ENCODE data around the gene TNNC1. TPM values are rescaled to one million over a fixed set of nuclear protein-coding genes. Genes with fewer than 3 reads are reported as not detected.

TNNC1 gene
- total RNA-seq (2021), result 5.6 and 7.7 TPM in 2 replicates
- long read RNA-seq, partial matches to known transcripts, result 0 of 3 reads
- long read RNA-seq, other reads (novel, unspliced or antisense), result 0 of 3 reads

DNA sequence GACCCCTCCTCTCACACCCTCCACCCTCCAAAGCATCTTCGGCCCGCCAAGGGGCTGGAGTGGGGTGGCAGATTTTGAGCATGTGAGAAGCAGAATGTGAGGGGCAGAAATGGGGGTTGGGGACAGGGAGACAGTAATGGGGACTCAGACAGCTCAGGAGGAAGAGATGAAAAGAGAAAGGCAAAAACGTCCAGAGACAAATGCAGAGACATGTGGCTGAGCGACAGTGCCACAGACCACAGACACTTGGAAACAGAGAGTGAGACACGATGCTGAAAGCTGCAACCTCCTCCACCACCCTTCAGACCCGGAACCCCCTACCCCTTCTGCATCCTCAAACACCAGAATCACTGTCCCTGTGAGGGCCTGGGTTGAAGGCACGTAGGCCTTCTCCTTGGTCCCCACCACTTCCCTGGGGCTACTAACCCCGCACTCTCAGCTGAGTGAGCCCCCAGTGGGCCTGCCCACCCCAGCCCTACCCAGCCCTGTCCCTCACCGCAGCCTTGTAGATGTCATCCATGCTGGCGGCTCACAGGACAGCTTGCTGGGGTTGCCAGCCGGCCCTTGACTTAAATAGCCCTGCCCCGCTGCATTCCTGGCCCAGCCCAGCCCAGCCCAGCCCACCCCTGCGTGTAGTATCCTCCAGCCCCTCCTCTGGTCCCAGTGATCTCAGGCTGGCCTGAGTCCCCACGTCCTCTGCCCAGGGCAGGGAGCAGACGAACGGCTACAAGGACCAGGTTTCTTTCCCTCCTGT lies at the start of gene TNNC1:
TNNC1 (minus strand) TSS at position 546 of the 754 bp plus-strand sequence; CDS start at position 520, 26 bp downstream.
- Histone ChIP-seq H3K4me2 (ENCODE audit: insufficient read depth, insufficient read length, low read length) (no peak within 1 kb of the TSS), H2BK12ac (ENCODE audit: insufficient read length, low read depth, low read length) (no peak within 1 kb of the TSS), H3K4me1 (ENCODE audit: insufficient read depth, low read length) (no peaks in the 10 kb centered on the region; the same call in 1 of the 2 replicates), H3K23ac (ENCODE audit: insufficient read length, low read depth, low read length) (no peak within 1 kb of the TSS), H3K4ac (ENCODE audit: low read depth, low read length) (no peak within 1 kb of the TSS), H3K18ac (ENCODE audit: insufficient read length, low read depth, low read length) (no peak within 1 kb of the TSS), H3K27ac (ENCODE audit: insufficient read length, low read depth, low read length) (no peak within 1 kb of the TSS), H3K79me2 (ENCODE audit: insufficient read depth, low read length) (peaks cover 4% of the 10 kb centered on the region; the same call in 1 of the 2 replicates), H4K5ac (ENCODE audit: insufficient read length, low read depth, low read length) (no peak within 1 kb of the TSS), H3K9ac (ENCODE audit: extremely low read depth, insufficient read length, low read length) (no peak within 1 kb of the TSS), H3K23me2 (ENCODE audit: insufficient read length, low read depth, low read length, poor library complexity, severe bottlenecking) (peaks cover 4% of the 10 kb centered on the region), H3T11ph (ENCODE audit: low read length) (no peak within 1 kb of the TSS), H2BK15ac (ENCODE audit: low read depth, low read length) (no peak within 1 kb of the TSS), H3K9me3 (ENCODE audit: control insufficient read depth, low read depth, low read length) (no peaks in the 10 kb centered on the region), H3K27me3 (ENCODE audit: insufficient read depth, low read length) (no peaks in the 10 kb centered on the region), H3K79me1 (ENCODE audit: insufficient read depth, low read depth, low read length, poor library complexity, severe bottlenecking) (peaks cover 5% of the 10 kb centered on the region), H2BK20ac (ENCODE audit: low read depth, low read length, poor library complexity, severe bottlenecking) (no peak within 1 kb of the TSS), H2BK120ac (ENCODE audit: low read depth, low read length, poor library complexity, severe bottlenecking) (no peak within 1 kb of the TSS), H4K91ac (ENCODE audit: insufficient read length, low read depth, low read length) (no peak within 1 kb of the TSS), H4K8ac (replicated peaks; ENCODE audit: insufficient read length, low read depth, low read length) (no peak within 1 kb of the TSS), H2AK5ac (ENCODE audit: insufficient read length, low read length) (no peak within 1 kb of the TSS), H4K20me1 (ENCODE audit: control insufficient read depth, insufficient read depth, insufficient read length) (no peaks in the 10 kb centered on the region), H3K56ac (ENCODE audit: insufficient read length, low read depth, low read length) (no peak within 1 kb of the TSS), H2BK5ac (ENCODE audit: insufficient read length, low read length) (no peak within 1 kb of the TSS), H2AFZ (ENCODE audit: low read length) (no peak within 1 kb of the TSS), H3K14ac (ENCODE audit: insufficient read depth, low read length) (no peak within 1 kb of the TSS)
- Mint-ChIP-seq H3K4me3 (peak within 1 kb of the TSS; percentile 89 to 96), H3K9me3 (no peaks in the 10 kb centered on the region), H3K4me1 (peaks cover 41 to 59% of the 10 kb centered on the region in 2 experiments), H3K27ac (peak within 1 kb of the TSS in 2 of 3 experiments; percentile 24 to 89; a peak in 3 of 7 replicates), H3K27me3 (ENCODE audit: low read depth) (no peaks in the 10 kb centered on the region; the same call in 1 of the 2 replicates), H3K36me3 (ENCODE audit: insufficient read depth in 1 of 3, low read depth in 3 of 3) (peaks cover 13 to 17% (median 16%) of the 10 kb centered on the region in 3 experiments)
- peak; percentile 75 for DNase-seq
- WGBS (ENCODE audit: extremely low coverage, insufficient read length, low lambda C conversion rate), result no CpG with 5 or more reads among the region's 16 CpGs
- TF ChIP-seq CTCF (conservative IDR thresholded peaks at IDR 0.05), result no peak
